DOHH2 (cell line): ENCODE results near the gene CNTN4.

ENCODE experiments used
- CTCF ChIP-seq: fragments of 200-600 bp; sonication (generic); IDR thresholded peaks from one replicate; pipeline ENCODE4 v1.5.1; 2014; ENCODE audit warnings: antibody characterized with exemption, mild to moderate bottlenecking, low read depth, low read length; ENCODE audit not compliant: poor library complexity, severe bottlenecking
- EZH2phosphoT487 ChIP-seq: fragments of 200-600 bp; sonication (generic); IDR thresholded peaks from 2 replicates; pipeline ENCODE4 v1.6.1; 2017; ENCODE audit warnings: borderline replicate concordance, mild to moderate bottlenecking, antibody characterized with exemption, low read length, moderate library complexity, mixed read lengths

GRCh38 chr3:2391896-2392295, 293.2 kb downstream of the CNTN4 start:
- TF ChIP-seq CTCF (no peak), EZH2phosphoT487 (no peak)
